T-cell (primary cell): ENCODE measurements around the gene CD48. TPM values are rescaled to one million over a fixed set of nuclear protein-coding genes. Genes with fewer than 3 reads are reported as not detected.
A peak's percentile ranks its signal among the peaks of the same experiment; 100 is the strongest.
"Not testable (repeated sequence)": the region's sequence is repeated elsewhere in the genome, so short reads cannot be mapped to it uniquely, and the experiment has no call there.

ENCODE experiments used
- ATAC-seq, 4 experiments: fragments of 200-7000 bp in 3 of 4; fragments of 150-1000 bp in 1 of 4; cut with Tn5 transposase; replicated peaks in 1 of 4; 1 replicate in 3 of 4; 2 replicates in 1 of 4; pipeline ENCODE4 v1.10.0; 2021; ENCODE audit warnings: moderate library complexity in 3 of 4, mild to moderate bottlenecking in 2 of 4, moderate number of reproducible peaks in 1 of 4
- CTCF ChIA-PET, 2 donors: fragments of 300-600 bp; sonication (Branson Sonifier 250); formaldehyde crosslinking; loops; one replicate each; lab custom pipeline; 2022; ENCODE audit warnings: antibody characterized with exemption in 2 of 2; lab: Charles Lee
- POLR2A ChIA-PET, 2 donors: fragments of 300-600 bp; sonication (Branson Sonifier 250); formaldehyde crosslinking; loops; one replicate each; lab custom pipeline; 2022; ENCODE audit warnings: antibody characterized with exemption in 2 of 2; lab: Charles Lee
- DNase-seq, 35 experiments: peaks; one replicate each; pipeline versions ENCODE4 v3.0.0 to v3.0.0-alpha.2; 2013 to 2023
- H3K27ac ChIP-seq: one replicate; pipeline ENCODE4 v1.5.1; 2013; ENCODE audit warnings: low read length
- H3K27me3 ChIP-seq, 2 experiments: replicated peaks in 1 of 2; 1 replicate in 1 of 2; 2 replicates in 1 of 2; pipeline versions ENCODE4 v1.6.1 to v1.7.0; 2013; ENCODE audit warnings: low read length in 1 of 2, mixed read lengths in 1 of 2; ENCODE audit not compliant: control insufficient read depth in 2 of 2, insufficient read depth in 2 of 2; ENCODE audit errors: extremely low read depth in 1 of 2
- H3K36me3 ChIP-seq, 2 donors: 1 replicate in 1 of 2; 2 replicates in 1 of 2; pipeline versions ENCODE4 v1.6.1 to v1.7.0; 2013; ENCODE audit warnings: low read length in 1 of 2; ENCODE audit not compliant: control insufficient read depth in 2 of 2, insufficient read depth in 1 of 2; ENCODE audit errors: extremely low read depth in 1 of 2
- H3K4me1 ChIP-seq, 2 experiments: 1 replicate in 1 of 2; 2 replicates in 1 of 2; pipeline versions ENCODE4 v1.6.1 to v1.7.0; 2013; ENCODE audit warnings: low read length in 2 of 2, mixed read lengths in 1 of 2; ENCODE audit not compliant: insufficient read depth in 2 of 2, control insufficient read depth in 1 of 2; ENCODE audit errors: extremely low read depth in 1 of 2
- H3K4me3 ChIP-seq, 2 donors: 1 replicate in 1 of 2; 2 replicates in 1 of 2; pipeline versions ENCODE4 v1.5.1 to v1.7.0; 2013; ENCODE audit warnings: mild to moderate bottlenecking in 2 of 2, low read length in 1 of 2, moderate library complexity in 1 of 2; ENCODE audit not compliant: control insufficient read depth in 1 of 2; ENCODE audit errors: extremely low read depth in 1 of 2
- H3K9me3 ChIP-seq: 2 replicates; pipeline ENCODE4 v1.7.0; 2013
- H3K27ac Mint-ChIP-seq, 2 donors: one replicate each; pipeline ENCODE4 v1.8.0; 2020 to 2021; ENCODE audit warnings: mild to moderate bottlenecking in 2 of 2, mixed read lengths in 2 of 2
- H3K27me3 Mint-ChIP-seq, 2 donors: one replicate each; pipeline ENCODE4 v1.8.0; 2021 to 2022; ENCODE audit warnings: mixed read lengths in 2 of 2
- H3K36me3 Mint-ChIP-seq: one replicate; pipeline ENCODE4 v1.8.0; 2021; ENCODE audit warnings: mixed read lengths
- H3K4me1 Mint-ChIP-seq, 3 donors: one replicate each; pipeline ENCODE4 v1.8.0; 2020 to 2022; ENCODE audit warnings: mixed read lengths in 3 of 3, mild to moderate bottlenecking in 1 of 3
- H3K4me3 Mint-ChIP-seq, 3 donors: one replicate each; pipeline ENCODE4 v1.8.0; 2020 to 2022; ENCODE audit warnings: mild to moderate bottlenecking in 3 of 3, mixed read lengths in 3 of 3, moderate library complexity in 3 of 3
- H3K9me3 Mint-ChIP-seq, 3 donors: one replicate each; pipeline ENCODE4 v1.8.0; 2020 to 2022; ENCODE audit warnings: mixed read lengths in 3 of 3
- WGBS: methylation state at CpG from one replicate; pipeline ENCODE4 v1.1.5; 2013; ENCODE audit warnings: missing lambda C conversion rate; ENCODE audit not compliant: insufficient coverage; 5-methylcytosine and 5-hydroxymethylcytosine counted together
- total RNA-seq, 35 experiments: library from RNA in 6 of 35; stranded (reverse) in 6 of 35; fragments of 120-200 nt in 1 of 35; gene quantifications; one replicate each; pipeline versions ENCODE4 v1.2.1 to v1.2.4 and lab custom pipeline; 2013 to 2026

The CD48 gene
- total RNA-seq, 5 donors from 2014 or later (not counting 1 experiment from before 2014, with no cell fraction given), result 249 to 393 (median 273) TPM

GRCh38 chr1:160716013-160716412, 4.4 kb upstream of the CD48 start:
- Mint-ChIP-seq H3K9me3 (no peaks in the 10 kb centered on the region), H3K36me3 (no peaks in the 10 kb centered on the region), H3K27ac (peak overlapping the region in 1 of 2 donors; percentile 59), H3K27me3 (no peaks in the 10 kb centered on the region), H3K4me1 (peaks cover 54 to 83% (median 56%) of the 10 kb centered on the region in 3 donors), H3K4me3 (no peak overlapping the region)
- DNase-seq, result no peak
- Histone ChIP-seq H3K4me3 (no peak overlapping the region), H3K36me3 (no peaks in the 10 kb centered on the region), H3K4me1 (peaks cover 28 to 30% of the 10 kb centered on the region in 2 experiments), H3K9me3 (no peaks in the 10 kb centered on the region), H3K27me3 (no peaks in the 10 kb centered on the region), H3K27ac (no peak overlapping the region)
- WGBS, result no CpG with 5 or more reads among the region's 1 CpG
- ChIA-PET POLR2A (no interaction called here), CTCF (interaction anchor here (1.1 to 3.0 kb wide), 5 partner anchors 7 to 236 kb away, joined by 3 to 9 read pairs (median 5); no protein-coding TSS in a partner anchor)
- no peak for ATAC-seq

GRCh38 chr1:160714034-160714648, 2.5 kb upstream of the CD48 start:
- CTCF ChIA-PET, result interaction anchor here (0.6 to 5.3 kb wide), 12 partner anchors 8 to 452 kb away, joined by 3 to 52 read pairs (median 6); partner anchors contain the start of gene PPOX (in 1 of the 2)
- H3K4me3 ChIP-seq, H3K27me3 Mint-ChIP-seq, H3K9me3 Mint-ChIP-seq, H3K36me3 Mint-ChIP-seq, H3K27me3 ChIP-seq, H3K36me3 ChIP-seq, H3K9me3 ChIP-seq: not testable (repeated sequence)
- peak overlapping the region in 1 of 3 donors; percentile 7 for H3K4me3 Mint-ChIP-seq
- POLR2A ChIA-PET, result interaction anchor here (0.6 to 0.9 kb wide), 4 partner anchors 8 to 31 kb away, joined by 3 to 4 read pairs (median 3); no protein-coding TSS in a partner anchor
- ATAC-seq (peak in 3 of 4 experiments; percentile 53 to 72 (median 54)), DNase-seq (peak in 21 of 35 experiments; percentile 5 to 76 (median 33))
- Histone ChIP-seq H3K4me1 (peaks cover 30 to 32% of the 10 kb centered on the region in 2 experiments), H3K27ac (peak overlapping the region; percentile 95)
- WGBS, result 78% methylated on average over 3 of the region's 5 CpGs
- peaks cover 47 to 70% (median 48%) of the 10 kb centered on the region in 3 donors for H3K4me1 Mint-ChIP-seq
- H3K27ac Mint-ChIP-seq, result peak overlapping the region; percentile 84 to 88

GRCh38 chr1:160713161-160713560, 1.5 kb upstream of the CD48 start:
- no peaks in the 10 kb centered on the region for H3K36me3 ChIP-seq
- no peaks in the 10 kb centered on the region for H3K9me3 ChIP-seq
- no peak for DNase-seq
- no peak overlapping the region for H3K4me3 ChIP-seq
- POLR2A ChIA-PET, result interaction anchor here (0.5 to 0.8 kb wide), 4 partner anchors 14 to 452 kb away, joined by 3 to 8 read pairs (median 4); no protein-coding TSS in a partner anchor
- peak overlapping the region; percentile 95 for H3K27ac ChIP-seq
- H3K27ac Mint-ChIP-seq, result no peak overlapping the region
- H3K4me1 Mint-ChIP-seq, result peaks cover 47 to 60% (median 48%) of the 10 kb centered on the region in 3 donors
- peak overlapping the region in 1 of 3 donors; percentile 4 for H3K4me3 Mint-ChIP-seq
- H3K4me1 ChIP-seq, result peaks cover 38% of the 10 kb centered on the region in 2 experiments
- no peaks in the 10 kb centered on the region for H3K27me3 ChIP-seq
- CTCF ChIA-PET, result interaction anchor here (0.6 to 5.3 kb wide), 9 partner anchors 8 to 453 kb away, joined by 3 to 52 read pairs (median 4); partner anchors contain the start of gene PPOX (in 1 of the 2)
- no peaks in the 10 kb centered on the region for H3K36me3 Mint-ChIP-seq
- H3K9me3 Mint-ChIP-seq, result no peaks in the 10 kb centered on the region
- ATAC-seq, result no peak
- no CpG with 5 or more reads among the region's 1 CpG for WGBS
- H3K27me3 Mint-ChIP-seq, result no peaks in the 10 kb centered on the region

GRCh38 chr1:160712525-160713080, 981 bp upstream of the CD48 start:
- H3K27ac Mint-ChIP-seq, H3K36me3 Mint-ChIP-seq, H3K27me3 Mint-ChIP-seq, H3K27me3 ChIP-seq, H3K9me3 Mint-ChIP-seq, H3K36me3 ChIP-seq, H3K4me3 Mint-ChIP-seq, H3K9me3 ChIP-seq: not testable (repeated sequence)
- WGBS, result 60% methylated on average over 1 of the region's 5 CpGs
- peak overlapping the region; percentile 95 for H3K27ac ChIP-seq
- peaks cover 45 to 56% (median 47%) of the 10 kb centered on the region in 3 donors for H3K4me1 Mint-ChIP-seq
- ChIA-PET CTCF (interaction anchor here (0.6 to 5.3 kb wide), 13 partner anchors 8 to 453 kb away, joined by 3 to 52 read pairs (median 5); partner anchors contain the start of gene PPOX (in 1 of the 2)), POLR2A (interaction anchor here (0.6 kb wide), 3 partner anchors 116 to 307 kb away, joined by 4 to 8 read pairs (median 6); no protein-coding TSS in a partner anchor)
- peak overlapping the region; percentile 78 to 94 for H3K4me3 ChIP-seq
- H3K4me1 ChIP-seq, result peaks cover 43 to 44% of the 10 kb centered on the region in 2 experiments
- DNase-seq (peak in 29 of 35 experiments; percentile 19 to 87 (median 39)), ATAC-seq (peak; percentile 39 to 64 (median 43))

GRCh38 chr1:160711276-160711601, 383 bp downstream of the CD48 start:
- no peaks in the 10 kb centered on the region for H3K36me3 ChIP-seq
- DNase-seq (no peak), ATAC-seq (no peak)
- ChIA-PET CTCF (interaction anchor here in 1 of 2 donors (1.0 to 5.3 kb wide), 5 partner anchors 14 to 58 kb away, joined by 4 to 52 read pairs (median 9); no protein-coding TSS in a partner anchor), POLR2A (interaction anchor here (0.6 to 1.1 kb wide), 3 partner anchors 11 to 79 kb away, joined by 3 read pairs; no protein-coding TSS in a partner anchor)
- Mint-ChIP-seq H3K4me3 (no peak overlapping the region), H3K27me3 (no peaks in the 10 kb centered on the region), H3K36me3 (no peaks in the 10 kb centered on the region), H3K27ac (no peak overlapping the region), H3K9me3 (no peaks in the 10 kb centered on the region), H3K4me1 (peaks cover 37 to 47% (median 44%) of the 10 kb centered on the region in 3 donors)
- no CpG with 5 or more reads among the region's 2 CpGs for WGBS
- H3K4me3 ChIP-seq, result peak overlapping the region; percentile 78 to 94
- no peaks in the 10 kb centered on the region for H3K27me3 ChIP-seq
- H3K27ac ChIP-seq, result peak overlapping the region; percentile 95
- H3K9me3 ChIP-seq, result no peaks in the 10 kb centered on the region
- H3K4me1 ChIP-seq, result peaks cover 52 to 53% of the 10 kb centered on the region in 2 experiments
